Measurements from ENCODE around the gene KCNQ4.

The KCNQ4 gene

GRCh38 chr1:40783001-40783905 lies at the start of gene KCNQ4:
Gene KCNQ4, plus strand, starts transcription at chr1:40783787. Its CDS starts 307 bp downstream, at chr1:40784094.
- DNase-seq: peak; percentile 74

- DNase-seq: no peak
Observed at GRCh38 chr1:40734882-40735628, 48.5 kb upstream of the KCNQ4 start.

- no peak for DNase-seq
Observed at GRCh38 chr1:40736085-40736531, 47.5 kb upstream of the KCNQ4 start.

- no peak for DNase-seq
Observed at GRCh38 chr1:40738831-40739230, 44.8 kb upstream of the KCNQ4 start.

- DNase-seq: no peak
Observed at GRCh38 chr1:40739455-40740008, 44.1 kb upstream of the KCNQ4 start.

- DNase-seq: no peak
Observed at GRCh38 chr1:40740039-40740996, 43.3 kb upstream of the KCNQ4 start.

- no peak for DNase-seq
Observed at GRCh38 chr1:40740997-40741736, 42.4 kb upstream of the KCNQ4 start.

GRCh38 chr1:40742363-40743061 lies 41.1 kb upstream of the KCNQ4 start:
- DNase-seq: no peak

GRCh38 chr1:40743452-40743851 lies 40.1 kb upstream of the KCNQ4 start:
- no peak for DNase-seq

- DNase-seq: no peak
Observed at GRCh38 chr1:40743860-40744259, 39.7 kb upstream of the KCNQ4 start.

- no peak for DNase-seq
Observed at GRCh38 chr1:40745176-40745575, 38.4 kb upstream of the KCNQ4 start.

GRCh38 chr1:40746344-40747090 lies 37.1 kb upstream of the KCNQ4 start:
- no peak for DNase-seq

GRCh38 chr1:40748841-40749718 lies 34.5 kb upstream of the KCNQ4 start:
- no peak for DNase-seq

- DNase-seq: no peak
Observed at GRCh38 chr1:40749817-40750216, 33.8 kb upstream of the KCNQ4 start.

- DNase-seq: no peak
Observed at GRCh38 chr1:40750451-40750908, 33.1 kb upstream of the KCNQ4 start.

GRCh38 chr1:40751802-40752201 lies 31.8 kb upstream of the KCNQ4 start:
- no peak for DNase-seq

- no peak for DNase-seq
Observed at GRCh38 chr1:40753142-40753882, 30.3 kb upstream of the KCNQ4 start.

- no peak for DNase-seq
Observed at GRCh38 chr1:40754201-40754600, 29.4 kb upstream of the KCNQ4 start.

Data from RPMI8226 (cell line).